GM12878 (cell line): ENCODE data around the gene TTLL13. TPM values are rescaled to one million over a fixed set of nuclear protein-coding genes. Genes with fewer than 3 reads are reported as not detected.
A peak's percentile ranks its signal among the peaks of the same experiment; 100 is the strongest.

Experiments used
- ATAC-seq: fragments of 200-7000 bp; cut with Tn5 transposase; 3 replicates; pipeline ENCODE4 v1.9.1; 2020; ENCODE audit warnings: mild to moderate bottlenecking, moderate library complexity
- BruUV-seq: library from RNA; stranded (reverse); fragments of 400-500 nt; replicated peaks from 2 replicates; lab custom pipeline; 2021; lab: Mats Ljungman, UMichigan
- CTCF ChIA-PET: fragments of 300-600 bp; sonication (Branson Sonifier 250); formaldehyde crosslinking; extraction: SDS; loops from one replicate; lab custom pipeline; 2021; ENCODE audit warnings: inconsistent platforms; lab: Yijun Ruan, JAX
- POLR2A ChIA-PET: fragments of 350-600 bp; formaldehyde crosslinking; extraction: SDS; loops from one replicate; lab custom pipeline; 2021; ENCODE audit warnings: inconsistent platforms; lab: Charles Lee
- RAD21 ChIA-PET: fragments of 300-600 bp; sonication (Branson Sonifier 250); formaldehyde crosslinking; loops from one replicate; lab custom pipeline; 2023; ENCODE audit warnings: antibody characterized with exemption; ENCODE audit not compliant: unreplicated experiment; lab: Charles Lee
- SMC1A ChIA-PET: fragments of 300-600 bp; sonication (Branson Sonifier 250); formaldehyde crosslinking; loops from one replicate; lab custom pipeline; 2023; ENCODE audit not compliant: unreplicated experiment, uncharacterized antibody; lab: Charles Lee
- DNase-seq: peaks from one replicate; pipeline ENCODE4 v3.0.0-alpha.2; 2011; ENCODE audit warnings: low read depth, low spot score
- FAIRE-seq: peaks from 3 replicates; lab custom pipeline; 2011; peaks lifted over from hg19 to GRCh38; lab: Jason Lieb, UNC
- H2AFZ ChIP-seq: 2 replicates; pipeline ENCODE4 v1.6.0; 2011; ENCODE audit warnings: low read depth, low read length, control low read depth; ENCODE audit not compliant: control insufficient read depth
- H3K27ac ChIP-seq: 2 replicates; pipeline ENCODE4 v1.5.1; 2011; ENCODE audit warnings: control low read depth; ENCODE audit not compliant: control insufficient read depth, insufficient read depth
- H3K27me3 ChIP-seq, 2 experiments: replicated peaks in 1 of 2; 2 replicates each; pipeline versions ENCODE4 v1.6.0 to v1.6.1; 2011; ENCODE audit warnings: low read length in 1 of 2; ENCODE audit not compliant: control insufficient read depth in 2 of 2, insufficient read depth in 2 of 2
- H3K36me3 ChIP-seq, 2 experiments: 2 replicates each; pipeline ENCODE4 v1.5.1; 2011; ENCODE audit warnings: low read length in 1 of 2; ENCODE audit not compliant: control insufficient read depth in 2 of 2, insufficient read depth in 2 of 2
- H3K4me1 ChIP-seq: 2 replicates; pipeline ENCODE4 v1.6.1; 2011; ENCODE audit warnings: mild to moderate bottlenecking, low read length, moderate library complexity, mixed read lengths; ENCODE audit not compliant: control insufficient read depth, insufficient read depth
- H3K4me2 ChIP-seq: 2 replicates; pipeline ENCODE4 v1.6.0; 2011; ENCODE audit warnings: control low read depth; ENCODE audit not compliant: control insufficient read depth, insufficient read depth
- H3K4me3 ChIP-seq: fragments of 200-600 bp; sonication (generic); 2 replicates; pipeline ENCODE4 v1.5.1; 2016
- H3K79me2 ChIP-seq: 2 replicates; pipeline ENCODE4 v1.6.0; 2011; ENCODE audit warnings: low read length; ENCODE audit not compliant: control insufficient read depth, insufficient read depth
- H3K9ac ChIP-seq: 2 replicates; pipeline ENCODE4 v1.8.0; 2011; ENCODE audit warnings: low read length, control low read depth, mixed read lengths; ENCODE audit not compliant: control insufficient read depth, insufficient read depth
- H3K9me3 ChIP-seq: replicated peaks from 3 replicates; pipeline ENCODE4 v1.5.1; 2011; ENCODE audit warnings: mild to moderate bottlenecking, low read length; ENCODE audit not compliant: control insufficient read depth, insufficient read depth
- H4K20me1 ChIP-seq: 2 replicates; pipeline ENCODE4 v1.6.0; 2011; ENCODE audit not compliant: control insufficient read depth, insufficient read depth
- EZH2 ChIP-seq: IDR thresholded peaks from 2 replicates; pipeline ENCODE4 v1.6.1; 2012; ENCODE audit warnings: low read depth, mild to moderate bottlenecking, control low read depth, inconsistent platforms, low read length, borderline replicate concordance; ENCODE audit not compliant: control insufficient read depth
- FOS ChIP-seq: IDR thresholded peaks from 3 replicates; pipeline ENCODE4 v1.6.1; 2011; ENCODE audit warnings: borderline replicate concordance; ENCODE audit not compliant: insufficient read length; ENCODE audit errors: extremely low read depth
- IKZF2 ChIP-seq, 2 experiments: fragments of 450-650 bp; IDR thresholded peaks; 2 replicates each; pipeline ENCODE4 v1.6.1; 2017; ENCODE audit warnings: mild to moderate bottlenecking in 2 of 2, moderate library complexity in 2 of 2
- RB1 ChIP-seq: fragments of 450-650 bp; formaldehyde crosslinking; IDR thresholded peaks from 2 replicates; pipeline ENCODE4 v1.6.1; 2017; ENCODE audit warnings: mild to moderate bottlenecking, borderline replicate concordance
- SMARCA5 ChIP-seq: fragments of 450-650 bp; IDR thresholded peaks from 2 replicates; pipeline ENCODE4 v1.6.1; 2017; ENCODE audit warnings: mild to moderate bottlenecking
- SREBF1 ChIP-seq: IDR thresholded peaks from 2 replicates; pipeline ENCODE4 v1.6.1; 2012; ENCODE audit warnings: mild to moderate bottlenecking, low read length
- TCF7 ChIP-seq: IDR thresholded peaks from 2 replicates; pipeline ENCODE4 v1.6.1; 2014; ENCODE audit warnings: antibody characterized with exemption, borderline replicate concordance
- YBX1 ChIP-seq: fragments of 450-650 bp; IDR thresholded peaks from 2 replicates; pipeline ENCODE4 v1.6.1; 2016; ENCODE audit warnings: antibody characterized with exemption
- WGBS: methylation state at CpG from one replicate; pipeline ENCODE4 v1.1.6; 2016; ENCODE audit warnings: low lambda C conversion rate; ENCODE audit not compliant: insufficient replicate concordance, insufficient coverage; ENCODE audit errors: missing lambda C conversion rate; 5-methylcytosine and 5-hydroxymethylcytosine counted together
- in situ Hi-C: fragments of 300-500 bp; cut with MboI; formaldehyde crosslinking; loops from 9 replicates; pipeline ENCODE4 v1.14.3; 2018; ENCODE audit warnings: mixed read lengths
- intact Hi-C: fragments of 100-400 bp; cut with micrococcal nuclease; formaldehyde crosslinking; loops from one replicate; pipeline ENCODE4 v1.14.2; 2022; ENCODE audit not compliant: unreplicated experiment
- polyA plus RNA-seq, 11 experiments: library from polyadenylated mRNA; depleted of rRNA in 4 of 11; unstranded in 6 of 11; stranded (reverse) in 5 of 11; fragments of >200 nt; fragmentation: Nextera tagmentation in 4 of 11; fragmentation: Illumina TruSeq in 1 of 11; extraction: Ambion mirVana in 4 of 11; extraction: Trizol in 1 of 11; gene quantifications; 1 replicate in 1 of 11; 2 replicates in 10 of 11; pipeline versions ENCODE4 v1.2.1 to v1.2.3, GENCODE V29; 2011 to 2016; ENCODE audit warnings: inconsistent platforms in 2 of 11, missing spikeins in 2 of 11, low read depth in 1 of 11
- total RNA-seq, 4 experiments: library from RNA; depleted of rRNA in 3 of 4; stranded (reverse); fragments of >200 nt in 3 of 4; fragmentation: Illumina TruSeq in 1 of 4; extraction: Trizol in 1 of 4; gene quantifications; 2 replicates each; pipeline versions ENCODE4 v1.2.1 to v1.2.3, GENCODE V29; 2013 to 2021
- TF ChIP-seq, protein P1 (sequence below): fragments of 450-650 bp; IDR thresholded peaks from 2 replicates; pipeline ENCODE4 v1.6.1; 2017; ENCODE audit warnings: mild to moderate bottlenecking, moderate library complexity
- TF ChIP-seq, protein P2 (sequence below): fragments of 450-650 bp; IDR thresholded peaks from 2 replicates; pipeline ENCODE4 v1.6.1; 2017; ENCODE audit warnings: antibody characterized with exemption, mild to moderate bottlenecking, moderate library complexity
- TF ChIP-seq, protein P3 (sequence below): fragments of 450-650 bp; IDR thresholded peaks from 2 replicates; pipeline ENCODE4 v1.6.1; 2017; ENCODE audit warnings: low read depth, mild to moderate bottlenecking, moderate library complexity
- TF ChIP-seq, protein P4 (sequence below): fragments of 450-650 bp; IDR thresholded peaks from 2 replicates; pipeline ENCODE4 v1.6.1; 2017; ENCODE audit warnings: mild to moderate bottlenecking

Gene TTLL13
- total and polyA plus RNA-seq, 10 of the 15 experiments (the other 5 are each of a cell fraction or from before 2014, with no cell fraction given), result 0.03 to 0.32 (median 0.13) TPM; not detected in 1

DNA sequence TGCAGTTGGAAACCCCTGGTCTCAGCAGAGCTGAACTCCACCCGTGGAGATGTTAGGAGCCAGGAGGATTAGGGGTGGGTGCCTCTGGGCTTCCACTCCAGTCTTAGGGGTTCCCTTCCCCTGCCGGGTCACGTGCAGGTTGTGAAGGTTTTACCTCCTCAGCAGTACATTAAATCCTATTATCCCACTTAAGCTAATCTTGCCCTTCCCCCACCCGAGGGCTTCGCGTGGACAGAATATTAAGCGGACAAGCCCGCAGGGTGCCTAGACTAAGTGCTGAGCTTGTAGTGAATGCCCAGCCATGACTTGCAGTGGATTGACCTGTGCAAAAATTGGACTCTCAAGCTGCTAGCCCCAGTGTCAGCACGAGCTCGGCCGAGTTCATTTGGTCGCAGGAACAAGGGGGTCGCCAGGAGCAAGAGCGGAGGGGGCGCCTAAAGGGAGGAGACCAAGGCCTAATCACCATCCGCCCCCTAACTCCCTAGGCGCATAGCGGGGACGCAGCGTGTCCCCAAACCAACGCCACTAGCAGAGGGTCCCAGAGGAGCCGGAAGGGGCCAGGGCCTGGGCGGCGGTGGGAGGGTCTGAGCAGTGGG, 48.7 kb upstream of the TTLL13 start:
- Histone ChIP-seq H3K4me2 (peak overlapping the region; percentile 82), H4K20me1 (no peaks in the 10 kb centered on the region; the same call in 1 of the 2 replicates), H3K27ac (0 out of 2 replicates have a peak overlapping the region, but pooled peaks have one; percentile 6), H3K9ac (peak overlapping the region; percentile 68; the same call in 1 of the 2 replicates), H3K4me3 (peak overlapping the region; percentile 95), H2AFZ (peak overlapping the region; percentile 77), H3K27me3 (no peaks in the 10 kb centered on the region), H3K9me3 (no peaks in the 10 kb centered on the region), H3K79me2 (no peaks in the 10 kb centered on the region; the same call in 1 of the 2 replicates), H3K36me3 (no peaks in the 10 kb centered on the region; a peak in 1 of 4 replicates), H3K4me1 (peaks cover 14% of the 10 kb centered on the region)
- DNase-seq (no peak), ATAC-seq (peak; percentile 58), FAIRE-seq (no peak)
- ChIA-PET SMC1A (interaction anchor here (0.6 to 4.7 kb wide), 14 partner anchors 10 to 82 kb away, joined by 3 to 45 read pairs (median 6); partner anchors contain the start of genes CIB1 and GDPGP1), POLR2A (interaction anchor here (0.6 to 7.0 kb wide), 10 partner anchors 10 to 38 kb away, joined by 3 to 101 read pairs (median 4); partner anchors contain the start of genes CIB1 and GDPGP1), CTCF (interaction anchor here (0.7 to 2.5 kb wide), 16 partner anchors 10 to 398 kb away, joined by 3 to 22 read pairs (median 4); partner anchors contain the start of genes CIB1, GDPGP1 and TTLL13), RAD21 (interaction anchor here (0.6 to 4.5 kb wide), 13 partner anchors 9 to 68 kb away, joined by 3 to 30 read pairs (median 5); partner anchors contain the start of genes CIB1 and GDPGP1)
- WGBS, result 7% methylated on average over 21 of the region's 24 CpGs
- BruUV-seq, result no TSS peak
- intact Hi-C loops, result loop anchor here (5.0 kb wide), 1 partner anchor 38 kb away; no protein-coding TSS in a partner anchor
- in situ Hi-C loops, result no loop called here
- TF ChIP-seq FOS (no peak), TCF7 (no peak), YBX1 (no peak), SREBF1 (no peak), EZH2 (no peak), SMARCA5 (no peak), RB1 (no peak), IKZF2 (IDR thresholded peaks at IDR 0.05) (no peak)
- TF ChIP-seq, protein P1, sequence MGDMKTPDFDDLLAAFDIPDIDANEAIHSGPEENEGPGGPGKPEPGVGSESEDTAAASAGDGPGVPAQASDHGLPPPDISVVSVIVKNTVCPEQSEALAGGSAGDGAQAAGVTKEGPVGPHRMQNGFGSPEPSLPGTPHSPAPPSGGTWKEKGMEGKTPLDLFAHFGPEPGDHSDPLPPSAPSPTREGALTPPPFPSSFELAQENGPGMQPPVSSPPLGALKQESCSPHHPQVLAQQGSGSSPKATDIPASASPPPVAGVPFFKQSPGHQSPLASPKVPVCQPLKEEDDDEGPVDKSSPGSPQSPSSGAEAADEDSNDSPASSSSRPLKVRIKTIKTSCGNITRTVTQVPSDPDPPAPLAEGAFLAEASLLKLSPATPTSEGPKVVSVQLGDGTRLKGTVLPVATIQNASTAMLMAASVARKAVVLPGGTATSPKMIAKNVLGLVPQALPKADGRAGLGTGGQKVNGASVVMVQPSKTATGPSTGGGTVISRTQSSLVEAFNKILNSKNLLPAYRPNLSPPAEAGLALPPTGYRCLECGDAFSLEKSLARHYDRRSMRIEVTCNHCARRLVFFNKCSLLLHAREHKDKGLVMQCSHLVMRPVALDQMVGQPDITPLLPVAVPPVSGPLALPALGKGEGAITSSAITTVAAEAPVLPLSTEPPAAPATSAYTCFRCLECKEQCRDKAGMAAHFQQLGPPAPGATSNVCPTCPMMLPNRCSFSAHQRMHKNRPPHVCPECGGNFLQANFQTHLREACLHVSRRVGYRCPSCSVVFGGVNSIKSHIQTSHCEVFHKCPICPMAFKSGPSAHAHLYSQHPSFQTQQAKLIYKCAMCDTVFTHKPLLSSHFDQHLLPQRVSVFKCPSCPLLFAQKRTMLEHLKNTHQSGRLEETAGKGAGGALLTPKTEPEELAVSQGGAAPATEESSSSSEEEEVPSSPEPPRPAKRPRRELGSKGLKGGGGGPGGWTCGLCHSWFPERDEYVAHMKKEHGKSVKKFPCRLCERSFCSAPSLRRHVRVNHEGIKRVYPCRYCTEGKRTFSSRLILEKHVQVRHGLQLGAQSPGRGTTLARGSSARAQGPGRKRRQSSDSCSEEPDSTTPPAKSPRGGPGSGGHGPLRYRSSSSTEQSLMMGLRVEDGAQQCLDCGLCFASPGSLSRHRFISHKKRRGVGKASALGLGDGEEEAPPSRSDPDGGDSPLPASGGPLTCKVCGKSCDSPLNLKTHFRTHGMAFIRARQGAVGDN, result no peak
- TF ChIP-seq, protein P2, sequence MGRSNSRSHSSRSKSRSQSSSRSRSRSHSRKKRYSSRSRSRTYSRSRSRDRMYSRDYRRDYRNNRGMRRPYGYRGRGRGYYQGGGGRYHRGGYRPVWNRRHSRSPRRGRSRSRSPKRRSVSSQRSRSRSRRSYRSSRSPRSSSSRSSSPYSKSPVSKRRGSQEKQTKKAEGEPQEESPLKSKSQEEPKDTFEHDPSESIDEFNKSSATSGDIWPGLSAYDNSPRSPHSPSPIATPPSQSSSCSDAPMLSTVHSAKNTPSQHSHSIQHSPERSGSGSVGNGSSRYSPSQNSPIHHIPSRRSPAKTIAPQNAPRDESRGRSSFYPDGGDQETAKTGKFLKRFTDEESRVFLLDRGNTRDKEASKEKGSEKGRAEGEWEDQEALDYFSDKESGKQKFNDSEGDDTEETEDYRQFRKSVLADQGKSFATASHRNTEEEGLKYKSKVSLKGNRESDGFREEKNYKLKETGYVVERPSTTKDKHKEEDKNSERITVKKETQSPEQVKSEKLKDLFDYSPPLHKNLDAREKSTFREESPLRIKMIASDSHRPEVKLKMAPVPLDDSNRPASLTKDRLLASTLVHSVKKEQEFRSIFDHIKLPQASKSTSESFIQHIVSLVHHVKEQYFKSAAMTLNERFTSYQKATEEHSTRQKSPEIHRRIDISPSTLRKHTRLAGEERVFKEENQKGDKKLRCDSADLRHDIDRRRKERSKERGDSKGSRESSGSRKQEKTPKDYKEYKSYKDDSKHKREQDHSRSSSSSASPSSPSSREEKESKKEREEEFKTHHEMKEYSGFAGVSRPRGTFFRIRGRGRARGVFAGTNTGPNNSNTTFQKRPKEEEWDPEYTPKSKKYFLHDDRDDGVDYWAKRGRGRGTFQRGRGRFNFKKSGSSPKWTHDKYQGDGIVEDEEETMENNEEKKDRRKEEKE, result no peak
- TF ChIP-seq, protein P3, sequence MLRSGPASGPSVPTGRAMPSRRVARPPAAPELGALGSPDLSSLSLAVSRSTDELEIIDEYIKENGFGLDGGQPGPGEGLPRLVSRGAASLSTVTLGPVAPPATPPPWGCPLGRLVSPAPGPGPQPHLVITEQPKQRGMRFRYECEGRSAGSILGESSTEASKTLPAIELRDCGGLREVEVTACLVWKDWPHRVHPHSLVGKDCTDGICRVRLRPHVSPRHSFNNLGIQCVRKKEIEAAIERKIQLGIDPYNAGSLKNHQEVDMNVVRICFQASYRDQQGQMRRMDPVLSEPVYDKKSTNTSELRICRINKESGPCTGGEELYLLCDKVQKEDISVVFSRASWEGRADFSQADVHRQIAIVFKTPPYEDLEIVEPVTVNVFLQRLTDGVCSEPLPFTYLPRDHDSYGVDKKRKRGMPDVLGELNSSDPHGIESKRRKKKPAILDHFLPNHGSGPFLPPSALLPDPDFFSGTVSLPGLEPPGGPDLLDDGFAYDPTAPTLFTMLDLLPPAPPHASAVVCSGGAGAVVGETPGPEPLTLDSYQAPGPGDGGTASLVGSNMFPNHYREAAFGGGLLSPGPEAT, result no peak
- TF ChIP-seq, protein P4, sequence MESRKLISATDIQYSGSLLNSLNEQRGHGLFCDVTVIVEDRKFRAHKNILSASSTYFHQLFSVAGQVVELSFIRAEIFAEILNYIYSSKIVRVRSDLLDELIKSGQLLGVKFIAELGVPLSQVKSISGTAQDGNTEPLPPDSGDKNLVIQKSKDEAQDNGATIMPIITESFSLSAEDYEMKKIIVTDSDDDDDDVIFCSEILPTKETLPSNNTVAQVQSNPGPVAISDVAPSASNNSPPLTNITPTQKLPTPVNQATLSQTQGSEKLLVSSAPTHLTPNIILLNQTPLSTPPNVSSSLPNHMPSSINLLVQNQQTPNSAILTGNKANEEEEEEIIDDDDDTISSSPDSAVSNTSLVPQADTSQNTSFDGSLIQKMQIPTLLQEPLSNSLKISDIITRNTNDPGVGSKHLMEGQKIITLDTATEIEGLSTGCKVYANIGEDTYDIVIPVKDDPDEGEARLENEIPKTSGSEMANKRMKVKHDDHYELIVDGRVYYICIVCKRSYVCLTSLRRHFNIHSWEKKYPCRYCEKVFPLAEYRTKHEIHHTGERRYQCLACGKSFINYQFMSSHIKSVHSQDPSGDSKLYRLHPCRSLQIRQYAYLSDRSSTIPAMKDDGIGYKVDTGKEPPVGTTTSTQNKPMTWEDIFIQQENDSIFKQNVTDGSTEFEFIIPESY, result no peak
